ENCODE results near the gene TNFRSF19. TPM values are rescaled to one million over a fixed set of nuclear protein-coding genes. Genes with fewer than 3 reads are reported as not detected.

Gene TNFRSF19
- total and polyA plus RNA-seq, 2 of the 13 experiments (the other 11 are each of a cell fraction or from before 2014, with no cell fraction given): 75.3 to 77.7 TPM

DNA sequence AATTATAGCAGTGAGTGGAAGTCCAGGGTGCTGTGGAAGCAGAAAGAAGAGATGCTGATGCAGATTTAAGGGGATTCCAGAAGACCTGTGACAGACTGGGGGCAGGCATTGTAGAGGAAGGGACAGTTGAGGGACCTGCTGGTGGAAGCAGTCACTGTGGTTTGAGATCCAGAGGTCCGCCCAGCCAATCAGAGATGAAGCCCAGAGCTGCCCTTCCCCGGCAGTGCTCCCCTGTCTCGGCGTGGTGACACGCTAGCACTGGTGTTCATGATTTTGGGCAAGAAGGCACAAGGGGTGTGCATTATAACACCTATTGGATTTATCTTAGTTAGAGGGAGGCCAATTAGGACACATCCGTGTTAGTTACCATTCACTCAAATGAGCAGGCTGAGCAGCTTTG, 16.1 kb downstream of the TNFRSF19 start:
- no TSS peak for BruUV-seq (replicated peaks)
- no peak for ATAC-seq
- Histone ChIP-seq H3K9me3 (ENCODE audit: low read length) (no peaks in the 10 kb centered on the region), H3K36me3 (replicated peaks in 1 of 2; ENCODE audit: control insufficient read depth in 1 of 2, insufficient read depth in 2 of 2, low read length in 2 of 2) (peaks cover 3 to 21% of the 10 kb centered on the region in 2 experiments; a peak in 4 of 5 replicates), H4K20me1 (ENCODE audit: insufficient read depth, low read length) (0 out of 2 replicates have a peak, but pooled peaks cover 4% of the 10 kb centered on the region), H3K4me1 (ENCODE audit: insufficient read depth, low read length) (peaks cover 22% of the 10 kb centered on the region), H2AFZ (ENCODE audit: low read length) (no peak overlapping the region), H3K4me3 (replicated peaks in 1 of 3; ENCODE audit: insufficient read depth in 1 of 3, low read depth in 2 of 3, low read length in 3 of 3) (no peak overlapping the region), H3K9ac (ENCODE audit: insufficient read depth, low read depth, low read length) (no peak overlapping the region), H3K27me3 (ENCODE audit: control insufficient read depth in 1 of 2, insufficient read depth in 2 of 2, low read length in 2 of 2) (no peaks in the 10 kb centered on the region), H3K79me2 (ENCODE audit: insufficient read depth, low read length) (peaks cover 75% of the 10 kb centered on the region), H3K27ac (ENCODE audit: extremely low read length, insufficient read depth, low read length) (no peak overlapping the region), H3K4me2 (ENCODE audit: low read depth, low read length) (no peak overlapping the region)
- POLR2A ChIA-PET: interaction anchor here (0.6 kb wide), 1 partner anchor 241 kb away, joined by 4 read pairs; no protein-coding TSS in a partner anchor
- no peak for FAIRE-seq
- in situ Hi-C loops (cut with HindIII; ENCODE audit: extremely low pct_ligation_motif_present, low pct_unique_long_range_greater_than_20kb) (loop anchor here (25.0 kb wide), 1 partner anchor 301 kb away; the partner anchor contains the start of genes C1QTNF9B and MIPEP), intact Hi-C loops (cut with micrococcal nuclease; ENCODE audit: unreplicated experiment) (no loop called here)
- TF ChIP-seq AGO2 (optimal IDR thresholded peaks at IDR 0.05; ENCODE audit: low read depth, low read length): peak; percentile 23
- TF ChIP-seq, protein P1, sequence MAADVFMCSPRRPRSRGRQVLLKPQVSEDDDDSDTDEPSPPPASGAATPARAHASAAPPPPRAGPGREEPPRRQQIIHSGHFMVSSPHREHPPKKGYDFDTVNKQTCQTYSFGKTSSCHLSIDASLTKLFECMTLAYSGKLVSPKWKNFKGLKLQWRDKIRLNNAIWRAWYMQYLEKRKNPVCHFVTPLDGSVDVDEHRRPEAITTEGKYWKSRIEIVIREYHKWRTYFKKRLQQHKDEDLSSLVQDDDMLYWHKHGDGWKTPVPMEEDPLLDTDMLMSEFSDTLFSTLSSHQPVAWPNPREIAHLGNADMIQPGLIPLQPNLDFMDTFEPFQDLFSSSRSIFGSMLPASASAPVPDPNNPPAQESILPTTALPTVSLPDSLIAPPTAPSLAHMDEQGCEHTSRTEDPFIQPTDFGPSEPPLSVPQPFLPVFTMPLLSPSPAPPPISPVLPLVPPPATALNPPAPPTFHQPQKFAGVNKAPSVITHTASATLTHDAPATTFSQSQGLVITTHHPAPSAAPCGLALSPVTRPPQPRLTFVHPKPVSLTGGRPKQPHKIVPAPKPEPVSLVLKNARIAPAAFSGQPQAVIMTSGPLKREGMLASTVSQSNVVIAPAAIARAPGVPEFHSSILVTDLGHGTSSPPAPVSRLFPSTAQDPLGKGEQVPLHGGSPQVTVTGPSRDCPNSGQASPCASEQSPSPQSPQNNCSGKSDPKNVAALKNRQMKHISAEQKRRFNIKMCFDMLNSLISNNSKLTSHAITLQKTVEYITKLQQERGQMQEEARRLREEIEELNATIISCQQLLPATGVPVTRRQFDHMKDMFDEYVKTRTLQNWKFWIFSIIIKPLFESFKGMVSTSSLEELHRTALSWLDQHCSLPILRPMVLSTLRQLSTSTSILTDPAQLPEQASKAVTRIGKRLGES (CRISPR knock-in tag; IDR thresholded peaks at IDR 0.05; ENCODE audit: borderline replicate concordance): no peak
- TF ChIP-seq DMAP1 (CRISPR knock-in tag; IDR thresholded peaks at IDR 0.05): no peak
- WGBS (ENCODE audit: low lambda C conversion rate): 100% methylated on average over 2 of the region's 6 CpGs
- no peak for DNase-seq (ENCODE audit: low spot score)
- CTCF ChIA-PET (ENCODE audit: low intra/inter-chr PET ratio, low total read pairs): no interaction called here

DNA sequence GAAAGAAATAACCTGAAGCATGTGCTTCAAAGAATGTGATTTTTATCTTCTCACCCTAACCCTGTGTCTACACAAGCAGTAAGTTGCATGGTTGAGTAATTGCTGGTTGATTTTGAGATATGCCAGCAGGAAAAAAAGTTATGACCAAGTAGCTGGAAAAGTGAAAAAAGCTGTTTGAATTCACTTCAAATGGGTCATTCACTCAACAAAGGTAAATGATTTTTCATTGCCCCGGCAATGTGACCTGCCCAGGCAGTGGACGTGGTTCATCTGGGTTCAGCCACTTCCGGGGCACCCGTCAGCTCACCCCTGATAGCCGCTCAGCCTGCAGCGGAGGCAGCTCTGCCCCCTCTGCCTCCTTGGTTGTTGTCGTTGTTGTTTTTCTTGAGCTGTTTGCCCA, 18.5 kb downstream of the TNFRSF19 start:
- no peak overlapping the region for H3K9ac ChIP-seq (ENCODE audit: insufficient read depth, low read depth, low read length)
- H3K4me3 ChIP-seq (replicated peaks in 1 of 3; ENCODE audit: insufficient read depth in 1 of 3, low read depth in 2 of 3, low read length in 3 of 3): no peak overlapping the region
- H2AFZ ChIP-seq (ENCODE audit: low read length): no peak overlapping the region
- no peaks in the 10 kb centered on the region for H3K9me3 ChIP-seq (ENCODE audit: low read length)
- H3K4me1 ChIP-seq (ENCODE audit: insufficient read depth, low read length): peaks cover 11% of the 10 kb centered on the region
- H3K36me3 ChIP-seq (replicated peaks in 1 of 2; ENCODE audit: control insufficient read depth in 1 of 2, insufficient read depth in 2 of 2, low read length in 2 of 2): peaks cover 9 to 33% of the 10 kb centered on the region in 2 experiments
- H4K20me1 ChIP-seq (ENCODE audit: insufficient read depth, low read length): 0 out of 2 replicates have a peak, but pooled peaks cover 4% of the 10 kb centered on the region
- BruUV-seq (replicated peaks): no TSS peak
- intact Hi-C loops (cut with micrococcal nuclease; ENCODE audit: unreplicated experiment) (no loop called here), in situ Hi-C loops (cut with HindIII; ENCODE audit: extremely low pct_ligation_motif_present, low pct_unique_long_range_greater_than_20kb) (loop anchor here (25.0 kb wide), 1 partner anchor 299 kb away; the partner anchor contains the start of genes C1QTNF9B and MIPEP)
- H3K79me2 ChIP-seq (ENCODE audit: insufficient read depth, low read length): peaks cover 55% of the 10 kb centered on the region
- no peaks in the 10 kb centered on the region for H3K27me3 ChIP-seq (ENCODE audit: control insufficient read depth in 1 of 2, insufficient read depth in 2 of 2, low read length in 2 of 2)
- no peak for ATAC-seq
- 99% methylated on average over 7 of the region's 7 CpGs for WGBS (ENCODE audit: low lambda C conversion rate)
- FAIRE-seq: no peak
- H3K27ac ChIP-seq (ENCODE audit: extremely low read length, insufficient read depth, low read length): no peak overlapping the region
- H3K4me2 ChIP-seq (ENCODE audit: low read depth, low read length): no peak overlapping the region
- no peak for DNase-seq (ENCODE audit: low spot score)
- CTCF ChIA-PET (ENCODE audit: low intra/inter-chr PET ratio, low total read pairs): no interaction called here
- POLR2A ChIA-PET: no interaction called here
- TF ChIP-seq, protein P2, sequence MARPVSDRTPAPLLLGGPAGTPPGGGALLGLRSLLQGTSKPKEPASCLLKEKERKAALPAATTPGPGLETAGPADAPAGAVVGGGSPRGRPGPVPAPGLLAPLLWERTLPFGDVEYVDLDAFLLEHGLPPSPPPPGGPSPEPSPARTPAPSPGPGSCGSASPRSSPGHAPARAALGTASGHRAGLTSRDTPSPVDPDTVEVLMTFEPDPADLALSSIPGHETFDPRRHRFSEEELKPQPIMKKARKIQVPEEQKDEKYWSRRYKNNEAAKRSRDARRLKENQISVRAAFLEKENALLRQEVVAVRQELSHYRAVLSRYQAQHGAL (CRISPR knock-in tag; IDR thresholded peaks at IDR 0.05; ENCODE audit: not compliant biosample characterization): no peak
- TF ChIP-seq HOXA5 (CRISPR knock-in tag; IDR thresholded peaks at IDR 0.05) (no peak), ZNF737 (CRISPR knock-in tag; IDR thresholded peaks at IDR 0.05; ENCODE audit: borderline replicate concordance) (no peak), MYC (CRISPR knock-in tag; IDR thresholded peaks at IDR 0.05; ENCODE audit: borderline replicate concordance) (no peak), ZNF329 (CRISPR knock-in tag; IDR thresholded peaks at IDR 0.05; ENCODE audit: low read depth) (no peak), ZNF550 (CRISPR knock-in tag; IDR thresholded peaks at IDR 0.05; ENCODE audit: borderline replicate concordance) (no peak), SRSF9 (IDR thresholded peaks at IDR 0.05; ENCODE audit: borderline replicate concordance, insufficient read depth, low read depth, low read length, poor library complexity, severe bottlenecking) (no peak)
